Activated T-helper 1 cell treated with anti-CD3 and anti-CD28 coated beads, Interleukin-12 subunit alpha, Interleukin-12 subunit beta, Interleukin-2, Interleukin-4 antibody, amounts not matched to agents 30 ng/mL and 10 ng/mL and 1 ng/mL, durations not matched to agents 14 hours and 24 hours and 36 hours (primary cell): ENCODE data around the gene CFAP410. TPM values are rescaled to one million over a fixed set of nuclear protein-coding genes. Genes with fewer than 3 reads are reported as not detected.
"Not testable (repeated sequence)": the region's sequence is repeated elsewhere in the genome, so short reads cannot be mapped to it uniquely, and the experiment has no call there.

Source experiments
- DNase-seq: peaks from one replicate; pipeline ENCODE4 v3.0.0; 2021; ENCODE audit warnings: low spot score
- H3K27ac Mint-ChIP-seq: one replicate; pipeline ENCODE4 v1.8.0; 2021; ENCODE audit warnings: mild to moderate bottlenecking, mixed read lengths
- H3K27me3 Mint-ChIP-seq: one replicate; pipeline ENCODE4 v1.8.0; 2022; ENCODE audit warnings: mild to moderate bottlenecking, moderate library complexity, mixed read lengths; ENCODE audit not compliant: insufficient read depth
- H3K36me3 Mint-ChIP-seq: one replicate; pipeline ENCODE4 v1.8.0; 2021; ENCODE audit warnings: low read depth, mixed read lengths
- H3K4me1 Mint-ChIP-seq: one replicate; pipeline ENCODE4 v1.8.0; 2021; ENCODE audit warnings: low read depth, mixed read lengths
- H3K4me3 Mint-ChIP-seq: one replicate; pipeline ENCODE4 v1.8.0; 2021; ENCODE audit warnings: mild to moderate bottlenecking, moderate library complexity, mixed read lengths
- H3K9me3 Mint-ChIP-seq: one replicate; pipeline ENCODE4 v1.8.0; 2021; ENCODE audit warnings: mixed read lengths
- intact Hi-C: fragments of 100-400 bp; cut with micrococcal nuclease; formaldehyde crosslinking; loops from one replicate; pipeline ENCODE4 v1.15.1; 2024
- total RNA-seq: library from RNA; stranded (reverse); gene quantifications from 2 replicates; pipeline ENCODE4 v1.2.3, GENCODE V29; 2022

CFAP410 gene
- total RNA-seq, 1 donor from 2014 or later, result 17.8 TPM

- not testable (repeated sequence) for H3K27me3 Mint-ChIP-seq, H3K9me3 Mint-ChIP-seq, H3K4me3 Mint-ChIP-seq, DNase-seq, H3K36me3 Mint-ChIP-seq, H3K27ac Mint-ChIP-seq
- peaks cover 25% of the 10 kb centered on the region for H3K4me1 Mint-ChIP-seq
- intact Hi-C loops, result loop anchor here (10.0 kb wide), 1 partner anchor 113 kb away; the partner anchor contains the start of gene LRRC3
Measured at GRCh38 chr21:44341726-44342458, 2.7 kb upstream of the CFAP410 start.

DNA sequence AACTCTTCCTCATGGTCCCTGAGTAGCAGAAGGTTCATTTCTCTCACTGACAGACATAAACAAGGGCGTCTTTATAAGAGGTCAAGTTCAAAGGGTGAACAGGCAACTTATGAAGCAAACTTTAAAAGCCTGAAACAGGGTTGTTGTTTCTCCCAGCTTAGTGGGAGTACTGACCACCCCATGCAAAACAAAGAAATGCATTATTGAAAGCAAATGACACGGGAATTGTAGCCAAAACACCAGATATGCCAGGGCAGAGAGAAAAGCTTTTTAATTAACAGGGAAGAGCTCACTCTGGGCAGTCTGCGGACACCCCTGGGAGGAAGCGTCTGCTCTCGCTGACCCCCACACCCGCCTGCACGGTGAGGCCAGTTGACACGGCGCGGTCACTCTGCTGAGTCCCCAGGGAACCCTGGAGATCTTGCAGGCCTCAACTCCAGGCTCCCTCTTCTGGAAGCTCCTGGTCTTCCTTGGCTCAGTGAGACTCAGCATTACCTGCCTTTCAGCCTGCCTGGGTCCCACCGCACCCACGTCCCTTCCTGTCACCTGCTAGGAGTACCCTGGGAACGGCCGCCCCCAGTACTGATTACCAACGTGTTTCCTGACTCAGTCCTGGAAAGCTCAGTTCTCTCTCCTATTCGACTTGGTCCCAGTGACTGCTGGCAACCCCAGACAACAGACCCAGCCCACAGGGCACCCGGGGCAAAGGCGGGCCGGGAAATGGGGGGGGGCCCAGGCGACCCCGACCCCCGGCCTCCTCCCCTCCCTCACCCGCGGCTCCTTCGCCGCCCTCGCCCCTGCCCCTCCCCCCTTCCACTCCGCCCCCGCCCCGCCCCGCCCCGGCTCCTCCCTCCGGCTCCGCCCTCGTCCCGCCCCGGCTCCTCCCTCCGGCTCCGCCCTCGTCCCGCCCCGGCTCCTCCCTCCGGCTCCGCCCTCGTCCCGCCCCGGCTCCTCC, 972 bp downstream of the CFAP410 start:
- intact Hi-C loops, result loop anchor here (2.0 kb wide), 1 partner anchor 1305 kb away; the partner anchor contains the start of gene PCBP3
- no peaks in the 10 kb centered on the region for H3K36me3 Mint-ChIP-seq
- H3K4me1 Mint-ChIP-seq, result peaks cover 25% of the 10 kb centered on the region
- peak; percentile 14 for DNase-seq
- H3K27me3 Mint-ChIP-seq, result no peaks in the 10 kb centered on the region
- H3K9me3 Mint-ChIP-seq, result no peaks in the 10 kb centered on the region
- peak overlapping the region; percentile 67 for H3K4me3 Mint-ChIP-seq
- peak overlapping the region; percentile 82 for H3K27ac Mint-ChIP-seq

GRCh38 chr21:44337449-44337848, 1.7 kb downstream of the CFAP410 start:
- Mint-ChIP-seq H3K36me3 (no peaks in the 10 kb centered on the region), H3K4me1 (peaks cover 25% of the 10 kb centered on the region), H3K4me3 (peak overlapping the region; percentile 67), H3K9me3 (no peaks in the 10 kb centered on the region), H3K27ac (peak overlapping the region; percentile 82), H3K27me3 (no peaks in the 10 kb centered on the region)
- intact Hi-C loops, result no loop called here
- DNase-seq, result no peak

GRCh38 chr21:44335266-44336059, 3.7 kb downstream of the CFAP410 start:
- Mint-ChIP-seq H3K4me3 (no peak overlapping the region), H3K9me3 (no peaks in the 10 kb centered on the region), H3K27ac (no peak overlapping the region), H3K36me3 (no peaks in the 10 kb centered on the region), H3K4me1 (peaks cover 23% of the 10 kb centered on the region), H3K27me3 (no peaks in the 10 kb centered on the region)
- DNase-seq, result no peak
- intact Hi-C loops, result no loop called here

- no peaks in the 10 kb centered on the region for H3K9me3 Mint-ChIP-seq
- no peak for DNase-seq
- no peaks in the 10 kb centered on the region for H3K27me3 Mint-ChIP-seq
- H3K36me3 Mint-ChIP-seq, result no peaks in the 10 kb centered on the region
- no peak overlapping the region for H3K27ac Mint-ChIP-seq
- H3K4me3 Mint-ChIP-seq, result no peak overlapping the region
- peaks cover 13% of the 10 kb centered on the region for H3K4me1 Mint-ChIP-seq
- intact Hi-C loops, result no loop called here
Measured at GRCh38 chr21:44334329-44335030, 4.7 kb downstream of the CFAP410 start.

- Mint-ChIP-seq H3K4me1 (peaks cover 11% of the 10 kb centered on the region), H3K36me3 (no peaks in the 10 kb centered on the region), H3K27ac (no peak overlapping the region), H3K27me3 (no peaks in the 10 kb centered on the region), H3K4me3 (no peak overlapping the region), H3K9me3 (no peaks in the 10 kb centered on the region)
- intact Hi-C loops, result no loop called here
- DNase-seq, result no peak
Measured at GRCh38 chr21:44333509-44334328, 5.5 kb downstream of the CFAP410 start.

DNA sequence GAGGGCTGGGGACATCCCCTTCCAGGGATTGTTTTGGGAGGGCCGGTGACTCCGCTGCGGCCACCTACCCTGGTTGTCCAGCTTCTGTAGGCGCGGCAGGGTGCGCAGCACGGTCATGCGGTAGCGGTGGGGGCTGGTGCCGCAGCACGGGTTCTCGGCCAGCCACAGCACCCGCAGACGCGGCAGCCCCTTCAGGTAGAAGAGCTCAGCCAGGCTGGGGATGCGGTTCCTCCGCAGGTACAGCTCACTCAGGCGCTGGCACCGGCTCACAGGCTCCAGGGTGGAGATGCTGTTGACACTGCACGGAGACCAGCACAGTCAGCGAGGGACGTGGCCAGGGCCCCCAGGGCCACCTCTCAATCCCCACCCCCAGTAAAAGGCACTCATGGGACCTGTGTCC, 6.2 kb downstream of the CFAP410 start:
- no peaks in the 10 kb centered on the region for H3K36me3 Mint-ChIP-seq
- intact Hi-C loops, result no loop called here
- H3K9me3 Mint-ChIP-seq, result no peaks in the 10 kb centered on the region
- H3K4me3 Mint-ChIP-seq, result no peak overlapping the region
- H3K4me1 Mint-ChIP-seq, result peaks cover 7% of the 10 kb centered on the region
- H3K27me3 Mint-ChIP-seq, result no peaks in the 10 kb centered on the region
- no peak overlapping the region for H3K27ac Mint-ChIP-seq
- DNase-seq, result no peak

DNA sequence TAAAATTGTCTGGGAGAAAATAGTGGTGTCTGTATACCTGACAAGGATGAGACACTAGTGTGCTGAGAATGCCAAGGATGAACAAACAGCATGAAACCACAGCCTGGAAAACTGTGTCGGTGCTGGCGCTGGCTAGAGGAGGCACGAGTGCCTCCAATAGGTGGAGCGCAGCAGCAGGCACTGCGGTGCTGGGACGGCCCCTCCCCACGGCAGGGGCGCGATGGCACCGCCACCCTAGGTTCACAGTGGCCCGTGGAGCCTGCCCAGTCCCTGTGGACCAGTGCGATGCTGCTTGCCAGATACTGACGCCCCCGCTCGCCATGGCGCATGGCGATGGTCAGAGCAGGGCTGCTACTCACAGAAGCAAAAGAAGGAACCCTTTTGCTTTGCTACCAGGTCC, 6.8 kb downstream of the CFAP410 start:
- H3K27me3 Mint-ChIP-seq, result no peaks in the 10 kb centered on the region
- intact Hi-C loops, result no loop called here
- H3K27ac Mint-ChIP-seq, result no peak overlapping the region

DNA sequence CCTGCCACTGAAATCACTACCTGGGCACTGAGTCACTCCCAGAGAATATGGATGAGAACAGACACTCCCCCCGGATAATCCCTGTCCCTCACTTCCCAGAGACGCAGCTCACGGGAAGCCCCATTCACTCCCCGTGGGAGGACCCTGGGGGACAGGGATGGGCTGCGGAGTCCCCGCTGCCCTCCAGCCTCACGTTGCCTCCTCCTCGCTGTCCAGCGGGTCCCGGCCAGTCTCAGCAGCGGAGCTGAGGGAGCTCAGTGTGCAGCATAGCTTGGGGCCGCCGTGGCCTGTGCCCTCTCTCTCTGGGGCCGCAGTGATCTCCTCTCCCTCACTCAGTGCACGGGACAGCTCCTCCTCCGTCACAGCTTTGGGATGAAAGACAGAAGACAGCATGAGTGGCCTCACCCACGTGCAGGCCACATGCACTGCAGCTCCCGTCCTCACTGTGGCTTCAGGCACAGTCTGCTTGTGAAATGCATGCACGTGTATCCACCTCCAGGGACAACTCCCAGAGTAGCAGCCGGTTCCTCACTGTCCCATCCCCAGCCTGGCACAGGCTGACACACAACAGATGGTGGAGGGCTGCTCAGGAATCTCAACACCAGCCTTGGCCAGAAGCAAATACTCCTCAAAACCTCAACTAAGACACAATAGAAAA, 7.4 kb downstream of the CFAP410 start:
- intact Hi-C loops, result no loop called here
- Mint-ChIP-seq H3K27me3 (no peaks in the 10 kb centered on the region), H3K36me3 (no peaks in the 10 kb centered on the region), H3K4me1 (no peaks in the 10 kb centered on the region), H3K9me3 (no peaks in the 10 kb centered on the region), H3K4me3 (no peak overlapping the region), H3K27ac (no peak overlapping the region)
- no peak for DNase-seq

More for the DNA sequence above, 6.8 kb downstream of the CFAP410 start:
- H3K9me3 Mint-ChIP-seq, result no peaks in the 10 kb centered on the region
- H3K4me1 Mint-ChIP-seq, result peaks cover 1% of the 10 kb centered on the region
- no peak for DNase-seq
- no peak overlapping the region for H3K4me3 Mint-ChIP-seq
- no peaks in the 10 kb centered on the region for H3K36me3 Mint-ChIP-seq

- no peak for DNase-seq
- Mint-ChIP-seq H3K36me3 (no peaks in the 10 kb centered on the region), H3K4me3 (no peak overlapping the region), H3K4me1 (no peaks in the 10 kb centered on the region), H3K9me3 (no peaks in the 10 kb centered on the region), H3K27ac (no peak overlapping the region), H3K27me3 (no peaks in the 10 kb centered on the region)
- intact Hi-C loops, result no loop called here
Measured at GRCh38 chr21:44331209-44331608, 8.0 kb downstream of the CFAP410 start.

GRCh38 chr21:44330698-44331097, 8.5 kb downstream of the CFAP410 start:
- Mint-ChIP-seq H3K27ac (no peak overlapping the region), H3K27me3 (no peaks in the 10 kb centered on the region), H3K36me3 (no peaks in the 10 kb centered on the region), H3K4me1 (no peaks in the 10 kb centered on the region), H3K9me3 (no peaks in the 10 kb centered on the region), H3K4me3 (no peak overlapping the region)
- intact Hi-C loops, result no loop called here
- DNase-seq, result no peak
